ENCODE measurements around the gene OR10P1.

Gene OR10P1

DNA sequence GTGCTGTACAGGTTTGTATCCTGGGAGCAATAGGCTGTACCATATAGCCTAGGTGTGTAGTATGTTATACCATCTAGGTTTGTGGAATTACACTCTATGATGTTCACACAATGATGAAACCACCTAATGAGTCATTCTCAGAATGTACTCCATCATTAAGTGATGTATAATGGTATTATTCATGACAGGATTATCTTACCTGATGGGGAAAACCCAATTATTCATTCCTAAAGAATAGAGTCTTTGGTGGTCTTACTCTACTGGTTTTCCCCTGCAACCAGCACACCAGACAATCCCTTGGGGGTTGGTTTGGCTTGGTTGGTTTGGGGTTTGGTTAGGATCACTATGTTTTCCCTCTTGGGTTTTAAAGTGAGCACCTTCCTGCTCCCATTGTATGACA, 12.6 kb upstream of the OR10P1 start:
- DNase-seq (ENCODE audit: low read depth): no peak
- no peak overlapping the region for H3K4me3 ChIP-seq (ENCODE audit: low read depth, low read length)
- TF ChIP-seq, protein P1, sequence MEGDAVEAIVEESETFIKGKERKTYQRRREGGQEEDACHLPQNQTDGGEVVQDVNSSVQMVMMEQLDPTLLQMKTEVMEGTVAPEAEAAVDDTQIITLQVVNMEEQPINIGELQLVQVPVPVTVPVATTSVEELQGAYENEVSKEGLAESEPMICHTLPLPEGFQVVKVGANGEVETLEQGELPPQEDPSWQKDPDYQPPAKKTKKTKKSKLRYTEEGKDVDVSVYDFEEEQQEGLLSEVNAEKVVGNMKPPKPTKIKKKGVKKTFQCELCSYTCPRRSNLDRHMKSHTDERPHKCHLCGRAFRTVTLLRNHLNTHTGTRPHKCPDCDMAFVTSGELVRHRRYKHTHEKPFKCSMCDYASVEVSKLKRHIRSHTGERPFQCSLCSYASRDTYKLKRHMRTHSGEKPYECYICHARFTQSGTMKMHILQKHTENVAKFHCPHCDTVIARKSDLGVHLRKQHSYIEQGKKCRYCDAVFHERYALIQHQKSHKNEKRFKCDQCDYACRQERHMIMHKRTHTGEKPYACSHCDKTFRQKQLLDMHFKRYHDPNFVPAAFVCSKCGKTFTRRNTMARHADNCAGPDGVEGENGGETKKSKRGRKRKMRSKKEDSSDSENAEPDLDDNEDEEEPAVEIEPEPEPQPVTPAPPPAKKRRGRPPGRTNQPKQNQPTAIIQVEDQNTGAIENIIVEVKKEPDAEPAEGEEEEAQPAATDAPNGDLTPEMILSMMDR (IDR thresholded peaks at IDR 0.05; ENCODE audit: low read depth, low read length, missing control alignments): no peak

DNA sequence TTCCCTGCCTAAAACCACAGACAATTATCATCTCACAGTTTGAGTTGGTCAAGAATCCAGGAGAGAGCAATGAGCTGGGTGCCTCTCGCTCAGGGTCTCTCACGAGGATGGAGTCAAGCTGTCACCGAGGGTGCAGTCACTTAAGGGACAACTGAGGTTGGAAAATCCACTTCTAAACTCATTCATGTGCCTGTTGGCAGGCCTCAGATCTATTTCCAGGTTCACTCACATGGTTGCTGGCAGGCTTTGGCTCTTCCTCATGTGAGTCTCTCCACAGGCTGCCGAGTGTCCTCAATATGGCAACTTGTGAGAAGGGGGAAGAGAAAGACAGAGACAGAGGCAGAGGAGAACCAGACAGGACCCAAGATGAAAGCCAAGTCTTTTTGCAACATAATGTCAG, 10.5 kb upstream of the OR10P1 start:
- H3K4me3 ChIP-seq (ENCODE audit: low read depth, low read length): no peak overlapping the region
- DNase-seq (ENCODE audit: low read depth): no peak
- TF ChIP-seq, protein P1 (IDR thresholded peaks at IDR 0.05; ENCODE audit: low read depth, low read length, missing control alignments): no peak

DNA sequence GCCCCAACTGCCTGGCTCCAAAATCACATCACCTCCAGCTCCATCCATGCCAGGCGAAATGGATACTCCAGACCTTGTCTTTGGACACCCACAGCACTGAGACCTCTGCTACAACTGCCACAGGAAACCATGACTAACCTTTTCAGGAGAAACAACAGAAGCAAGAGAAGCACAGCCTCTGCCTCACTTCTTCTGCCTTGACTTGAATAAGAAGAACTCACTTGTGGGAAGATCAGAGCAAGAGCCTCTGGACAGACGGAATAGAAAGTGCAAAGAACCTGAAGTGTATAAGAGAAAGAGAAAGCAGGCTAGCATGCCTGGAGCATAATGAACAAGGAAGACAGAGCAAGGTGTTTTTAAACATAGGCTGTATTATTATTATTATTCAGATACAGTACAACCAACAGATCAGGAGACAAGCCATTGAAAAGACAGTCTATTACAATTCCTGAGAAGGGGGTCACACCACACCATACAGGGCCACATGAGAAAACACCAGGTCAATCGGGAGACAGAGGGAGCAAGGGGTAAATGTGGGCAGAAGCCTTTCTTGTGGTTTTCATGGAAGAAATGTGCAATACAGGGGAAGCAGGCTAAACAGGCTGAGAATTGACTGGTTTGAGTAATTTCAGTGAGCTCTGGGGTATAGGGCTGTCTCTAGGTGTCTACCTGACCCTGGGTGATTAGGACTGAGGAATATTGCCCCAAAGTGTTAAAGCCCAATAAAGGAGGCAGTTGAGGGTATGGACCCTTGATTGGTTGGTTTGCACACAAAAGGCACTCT, 7.4 kb upstream of the OR10P1 start:
- no peak for DNase-seq (ENCODE audit: low read depth)
- no peak overlapping the region for H3K4me3 ChIP-seq (ENCODE audit: low read depth, low read length)
- TF ChIP-seq, protein P1 (IDR thresholded peaks at IDR 0.05; ENCODE audit: low read depth, low read length, missing control alignments): no peak

DNA sequence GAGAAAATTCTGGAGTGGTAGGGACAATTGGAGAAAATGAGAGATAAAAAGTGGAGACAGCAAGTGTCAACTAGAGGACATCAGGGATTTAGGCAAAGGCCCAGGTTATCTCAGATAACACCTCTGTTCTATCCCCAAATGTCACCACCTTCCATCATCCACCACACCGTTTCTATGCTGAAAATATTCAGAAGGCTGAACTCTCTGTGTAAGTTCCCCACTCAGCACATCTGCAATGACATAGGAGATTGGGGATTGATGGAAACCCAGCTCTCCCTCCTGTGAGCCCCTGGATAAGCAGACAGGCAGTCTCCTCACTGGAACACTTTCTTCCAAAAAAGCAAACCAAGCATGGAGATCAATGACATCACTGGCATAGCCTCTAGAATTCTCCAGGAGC, 5.6 kb upstream of the OR10P1 start:
- TF ChIP-seq, protein P1 (IDR thresholded peaks at IDR 0.05; ENCODE audit: low read depth, low read length, missing control alignments): no peak
- H3K4me3 ChIP-seq (ENCODE audit: low read depth, low read length): no peak overlapping the region

DNA sequence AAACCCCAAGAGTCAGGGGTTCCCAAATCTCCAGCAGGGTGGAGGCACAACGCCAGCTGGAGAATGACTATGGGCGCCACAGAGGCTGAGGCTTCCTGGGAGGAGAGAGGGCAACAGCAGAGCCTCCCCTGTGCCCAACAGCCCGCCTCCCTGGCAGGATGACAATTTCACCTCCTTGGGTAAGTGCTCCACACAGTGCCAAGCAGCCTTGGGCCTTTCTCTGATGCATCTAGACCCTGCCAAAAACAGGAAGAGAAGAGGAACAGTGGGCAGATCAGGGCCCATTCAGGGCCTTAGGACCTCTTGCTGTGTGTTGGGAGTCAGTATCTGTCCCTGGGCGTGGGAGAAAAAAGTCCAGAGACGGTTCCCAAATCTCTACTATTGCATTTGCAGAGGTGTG, 5.0 kb upstream of the OR10P1 start:
- no peak for DNase-seq (ENCODE audit: low read depth)
- H3K4me3 ChIP-seq (ENCODE audit: low read depth, low read length): no peak overlapping the region
- TF ChIP-seq, protein P1 (IDR thresholded peaks at IDR 0.05; ENCODE audit: low read depth, low read length, missing control alignments): no peak

More for the DNA sequence above, 5.6 kb upstream of the OR10P1 start:
- no peak for DNase-seq (ENCODE audit: low read depth)

DNA sequence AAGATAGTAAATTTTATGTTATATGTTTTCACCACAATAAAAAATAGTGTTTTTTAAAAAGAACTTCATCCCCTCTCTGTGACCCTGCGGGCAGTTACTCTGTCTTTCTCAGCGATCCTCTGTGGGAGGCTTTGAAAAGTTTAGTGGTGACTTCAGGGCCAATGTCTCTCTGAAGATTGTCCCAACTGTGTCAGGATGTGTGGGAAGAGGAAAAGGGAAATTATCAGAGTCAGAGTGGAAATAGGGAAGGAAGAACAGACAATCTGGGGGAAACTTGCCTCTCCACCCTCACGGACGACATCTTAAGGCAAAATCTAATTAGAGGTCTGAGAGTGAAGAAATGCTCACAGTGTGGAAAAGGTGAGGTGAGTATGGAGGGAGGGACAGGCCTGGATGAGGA, 3.5 kb upstream of the OR10P1 start:
- no peak overlapping the region for H3K4me3 ChIP-seq (ENCODE audit: low read depth, low read length)
- TF ChIP-seq, protein P1 (IDR thresholded peaks at IDR 0.05; ENCODE audit: low read depth, low read length, missing control alignments): no peak
- no peak for DNase-seq (ENCODE audit: low read depth)

DNA sequence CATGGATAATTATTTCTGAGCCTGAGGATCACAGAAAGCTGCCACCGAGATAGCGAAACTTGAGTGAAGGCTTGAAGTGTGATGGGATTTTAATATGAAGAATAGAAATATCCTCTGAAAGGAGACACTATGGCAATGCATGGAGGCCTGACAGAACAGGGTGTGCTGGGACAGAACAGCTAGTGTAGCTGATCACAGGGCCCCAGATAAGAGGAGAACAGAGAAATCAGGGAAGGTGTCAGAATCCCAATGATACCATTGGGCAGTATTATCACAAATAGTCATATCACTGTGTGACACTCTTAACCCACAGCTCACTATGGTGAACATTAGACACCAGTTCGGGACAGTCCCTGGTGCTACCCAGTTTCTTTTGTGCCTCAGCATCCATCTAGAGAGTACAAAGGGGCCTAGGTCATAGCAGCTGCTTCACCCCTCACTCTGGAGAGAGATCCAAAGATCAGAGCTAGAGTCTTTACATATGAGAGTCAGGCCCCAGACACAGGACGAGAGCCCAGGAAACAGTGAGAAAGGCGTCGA, 506 bp upstream of the OR10P1 start:
- H3K4me3 ChIP-seq (ENCODE audit: low read depth, low read length): no peak overlapping the region
- TF ChIP-seq, protein P1 (IDR thresholded peaks at IDR 0.05; ENCODE audit: low read depth, low read length, missing control alignments): no peak
- no peak for DNase-seq (ENCODE audit: low read depth)

All from GM12864 (cell line).